ENCODE results near the gene KLHL14. TPM values are rescaled to one million over a fixed set of nuclear protein-coding genes. Genes with fewer than 3 reads are reported as not detected.

KLHL14 gene
- total RNA-seq, 1 donor from 2014 or later, result 46.5 TPM

DNA sequence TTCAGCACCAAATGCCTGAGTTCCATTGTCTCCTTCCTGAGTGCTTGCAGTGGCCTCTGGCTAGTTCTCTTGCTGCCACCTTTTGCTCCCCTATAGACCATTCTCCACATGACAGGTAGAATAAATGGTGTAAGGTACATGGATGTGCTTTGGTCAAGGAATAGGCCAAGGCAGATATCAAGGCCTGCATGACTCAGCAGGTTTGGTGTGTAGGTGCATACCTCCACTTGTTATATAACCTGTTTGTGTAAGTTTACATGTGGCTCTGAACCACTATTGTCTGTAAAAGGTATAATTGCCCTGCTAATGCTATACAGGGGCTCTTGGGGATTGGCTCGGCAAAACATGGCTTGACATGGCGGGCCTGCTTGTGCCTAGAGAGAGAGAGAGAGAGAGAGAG, 143.5 kb downstream of the KLHL14 start:
- no peaks in the 10 kb centered on the region for H3K36me3 Mint-ChIP-seq (ENCODE audit: low read depth)
- ATAC-seq (ENCODE audit: low read depth) (no peak), DNase-seq (no peak)
- H3K27ac Mint-ChIP-seq, result no peak overlapping the region
- TF ChIP-seq, protein P1, sequence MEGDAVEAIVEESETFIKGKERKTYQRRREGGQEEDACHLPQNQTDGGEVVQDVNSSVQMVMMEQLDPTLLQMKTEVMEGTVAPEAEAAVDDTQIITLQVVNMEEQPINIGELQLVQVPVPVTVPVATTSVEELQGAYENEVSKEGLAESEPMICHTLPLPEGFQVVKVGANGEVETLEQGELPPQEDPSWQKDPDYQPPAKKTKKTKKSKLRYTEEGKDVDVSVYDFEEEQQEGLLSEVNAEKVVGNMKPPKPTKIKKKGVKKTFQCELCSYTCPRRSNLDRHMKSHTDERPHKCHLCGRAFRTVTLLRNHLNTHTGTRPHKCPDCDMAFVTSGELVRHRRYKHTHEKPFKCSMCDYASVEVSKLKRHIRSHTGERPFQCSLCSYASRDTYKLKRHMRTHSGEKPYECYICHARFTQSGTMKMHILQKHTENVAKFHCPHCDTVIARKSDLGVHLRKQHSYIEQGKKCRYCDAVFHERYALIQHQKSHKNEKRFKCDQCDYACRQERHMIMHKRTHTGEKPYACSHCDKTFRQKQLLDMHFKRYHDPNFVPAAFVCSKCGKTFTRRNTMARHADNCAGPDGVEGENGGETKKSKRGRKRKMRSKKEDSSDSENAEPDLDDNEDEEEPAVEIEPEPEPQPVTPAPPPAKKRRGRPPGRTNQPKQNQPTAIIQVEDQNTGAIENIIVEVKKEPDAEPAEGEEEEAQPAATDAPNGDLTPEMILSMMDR (IDR thresholded peaks at IDR 0.05), result no peak
- peaks cover 14% of the 10 kb centered on the region for H3K27me3 Mint-ChIP-seq
- no peak overlapping the region for H3K4me3 Mint-ChIP-seq
- ChIA-PET POLR2A (no interaction called here), CTCF (no interaction called here)
- H3K9me3 Mint-ChIP-seq, result no peaks in the 10 kb centered on the region
- intact Hi-C loops (cut with micrococcal nuclease), result no loop called here
- no peaks in the 10 kb centered on the region for H3K4me1 Mint-ChIP-seq

DNA sequence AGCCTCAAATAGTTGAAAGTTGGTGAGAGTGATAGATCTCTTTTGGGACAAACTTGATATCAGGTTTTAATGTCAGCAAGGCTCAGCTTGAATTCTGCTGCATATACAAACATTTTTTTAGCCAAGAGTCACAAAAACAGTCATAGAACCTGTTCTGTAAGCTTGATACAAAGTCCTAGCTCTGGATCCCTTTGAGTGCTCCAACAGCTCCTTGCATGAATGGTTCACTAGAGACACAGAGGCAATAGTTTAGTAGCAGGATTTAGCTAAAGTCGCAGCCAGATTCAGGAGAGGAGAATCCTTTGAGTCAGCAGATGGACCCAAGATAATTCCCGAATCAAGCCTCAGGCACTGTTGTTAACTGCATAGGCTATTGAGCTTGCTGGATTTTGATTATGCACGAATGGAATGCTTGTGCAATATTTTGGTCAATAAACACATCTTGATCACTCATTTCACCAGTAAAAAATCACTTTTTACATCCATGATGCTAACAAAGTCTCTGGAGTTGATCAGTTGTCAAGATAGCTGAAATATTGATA, 148.6 kb downstream of the KLHL14 start:
- Mint-ChIP-seq H3K36me3 (ENCODE audit: low read depth) (no peaks in the 10 kb centered on the region), H3K27ac (no peak overlapping the region), H3K9me3 (no peaks in the 10 kb centered on the region), H3K4me1 (no peaks in the 10 kb centered on the region), H3K4me3 (no peak overlapping the region), H3K27me3 (peaks cover 11% of the 10 kb centered on the region)
- DNase-seq (no peak), ATAC-seq (ENCODE audit: low read depth) (no peak)
- POLR2A ChIA-PET, result no interaction called here
- CTCF ChIA-PET, result no interaction called here
- TF ChIP-seq, protein P1 (IDR thresholded peaks at IDR 0.05), result no peak
- intact Hi-C loops (cut with micrococcal nuclease), result no loop called here

- no peak for ATAC-seq (ENCODE audit: low read depth)
- ChIA-PET POLR2A (no interaction called here), CTCF (no interaction called here)
- Mint-ChIP-seq H3K4me3 (no peak overlapping the region), H3K27ac (no peak overlapping the region), H3K36me3 (ENCODE audit: low read depth) (no peaks in the 10 kb centered on the region), H3K27me3 (peaks cover 11% of the 10 kb centered on the region), H3K9me3 (no peaks in the 10 kb centered on the region), H3K4me1 (no peaks in the 10 kb centered on the region)
- no peak for DNase-seq
- TF ChIP-seq, protein P1 (IDR thresholded peaks at IDR 0.05), result no peak
- intact Hi-C loops (cut with micrococcal nuclease), result no loop called here
These were observed 149.3 kb downstream of the KLHL14 start for GRCh38 chr18:32623563-32623962.
